A549 (cell line): ENCODE results near the gene ADGRD1. TPM values are rescaled to one million over a fixed set of nuclear protein-coding genes. Genes with fewer than 3 reads are reported as not detected.

ENCODE experiments used
- ATAC-seq, 2 experiments: fragments of 200-7000 bp in 1 of 2; fragments of >200 bp in 1 of 2; cut with Nextera tagmentation in 1 of 2; cut with Tn5 transposase in 1 of 2; 3 replicates each; pipeline versions ENCODE4 v1.8.0 to v1.9.1; 2018 to 2020; ENCODE audit warnings: mild to moderate bottlenecking in 1 of 2, moderate library complexity in 1 of 2
- CTCF ChIA-PET: fragments of 300-600 bp; sonication (Branson Sonifier 250); formaldehyde crosslinking; extraction: SDS; loops from one replicate; lab custom pipeline; 2021; ENCODE audit warnings: antibody characterized with exemption, inconsistent platforms; lab: Yijun Ruan, JAX
- POLR2A ChIA-PET: fragments of 350-600 bp; formaldehyde crosslinking; extraction: SDS; loops from one replicate; lab custom pipeline; 2021; ENCODE audit warnings: antibody characterized with exemption, inconsistent platforms; lab: Yijun Ruan, JAX
- DNase-seq, 2 experiments: peaks; one replicate each; pipeline versions ENCODE4 v3.0.0 to v3.0.0-alpha.2; 2011 to 2016; ENCODE audit warnings: low read depth in 1 of 2, low spot score in 1 of 2
- FAIRE-seq: peaks from 2 replicates; lab custom pipeline; 2011; peaks lifted over from hg19 to GRCh38; lab: Jason Lieb, UNC
- H3K27ac ChIP-seq, 2 experiments: fragments of >200 bp; sonication (Bioruptor Twin); formaldehyde crosslinking; 3 replicates each; pipeline ENCODE4 v1.5.1; 2016 to 2017
- H3K4me1 ChIP-seq: fragments of >200 bp; sonication (Bioruptor Twin); formaldehyde crosslinking; 3 replicates; pipeline ENCODE4 v1.6.1; 2016
- H3K4me2 ChIP-seq: fragments of >200 bp; sonication (Bioruptor Twin); formaldehyde crosslinking; 3 replicates; pipeline ENCODE4 v1.6.1; 2016
- H3K4me3 ChIP-seq: fragments of >200 bp; sonication (Bioruptor Twin); formaldehyde crosslinking; 3 replicates; pipeline ENCODE4 v1.5.1; 2016
- H3K9me3 ChIP-seq: fragments of >200 bp; sonication (Bioruptor Twin); formaldehyde crosslinking; 3 replicates; pipeline ENCODE4 v1.6.1; 2016
- CBX2 ChIP-seq: fragments of 200-600 bp; sonication (generic); IDR thresholded peaks from 2 replicates; pipeline ENCODE4 v1.6.1; 2016; ENCODE audit warnings: low read depth, mild to moderate bottlenecking, borderline replicate concordance
- CHD2 ChIP-seq: fragments of 150-350 bp; IDR thresholded peaks from 2 replicates; pipeline ENCODE4 v1.6.1; 2014; ENCODE audit warnings: low read length; ENCODE audit not compliant: partially characterized antibody
- EHF ChIP-seq: fragments of 250-450 bp; sonication (Bioruptor Pico); IDR thresholded peaks from 2 replicates; pipeline ENCODE4 v1.5.0; 2020; ENCODE audit warnings: mild to moderate bottlenecking
- EHMT2 ChIP-seq: fragments of 200-600 bp; sonication (generic); IDR thresholded peaks from 2 replicates; pipeline ENCODE4 v1.6.1; 2016; ENCODE audit warnings: antibody characterized with exemption, low read depth, mild to moderate bottlenecking, moderate library complexity
- FOSL2 ChIP-seq, 2 experiments: fragments of 450-650 bp in 1 of 2; fragments of >200 bp in 1 of 2; sonication (Bioruptor Twin) in 1 of 2; formaldehyde crosslinking; IDR thresholded peaks; 2 replicates each; pipeline versions ENCODE4 v1.5.0 to v1.6.1; 2016 to 2020; ENCODE audit warnings: mild to moderate bottlenecking in 1 of 2, moderate library complexity in 1 of 2
- FOXS1 ChIP-seq: fragments of 250-450 bp; sonication (Bioruptor Pico); IDR thresholded peaks from 2 replicates; pipeline ENCODE4 v1.5.0; 2020; ENCODE audit warnings: mild to moderate bottlenecking, moderate library complexity
- HDAC2 ChIP-seq: fragments of 200-600 bp; sonication (generic); IDR thresholded peaks from 2 replicates; pipeline ENCODE4 v1.6.1; 2016
- JUNB ChIP-seq: fragments of >200 bp; sonication (Bioruptor Twin); formaldehyde crosslinking; IDR thresholded peaks from 2 replicates; pipeline ENCODE4 v1.6.1; 2016
- KDM1A ChIP-seq: fragments of 200-600 bp; sonication (generic); IDR thresholded peaks from 2 replicates; pipeline ENCODE4 v1.6.1; 2016; ENCODE audit warnings: low read depth, mild to moderate bottlenecking
- KDM5A ChIP-seq: fragments of 200-600 bp; sonication (generic); IDR thresholded peaks from 2 replicates; pipeline ENCODE4 v1.6.1; 2016; ENCODE audit warnings: antibody characterized with exemption, mild to moderate bottlenecking
- MAX ChIP-seq: IDR thresholded peaks from 2 replicates; pipeline ENCODE4 v1.6.1; 2012
- MYC ChIP-seq: IDR thresholded peaks from 2 replicates; pipeline ENCODE4 v1.6.1; 2012; ENCODE audit warnings: mild to moderate bottlenecking, inconsistent platforms, low read length, improper control_type of control experiment, borderline replicate concordance
- NFE2L2 ChIP-seq: fragments of 150-350 bp; conservative IDR thresholded peaks from 2 replicates; pipeline ENCODE4 v1.6.1; 2014; ENCODE audit warnings: low read length
- NPAS2 ChIP-seq: fragments of 250-450 bp; sonication (Bioruptor Pico); IDR thresholded peaks from 2 replicates; pipeline ENCODE4 v1.8.0; 2022; ENCODE audit warnings: mild to moderate bottlenecking, moderate library complexity, borderline replicate concordance
- NR3C1 ChIP-seq: fragments of >200 bp; sonication (Bioruptor Twin); formaldehyde crosslinking; IDR thresholded peaks from 3 replicates; pipeline ENCODE4 v1.6.1; 2017
- PBX3 ChIP-seq: IDR thresholded peaks from 2 replicates; pipeline ENCODE4 v1.6.1; 2012
- RAD21 ChIP-seq, 2 experiments: fragments of >200 bp in 1 of 2; sonication (Bioruptor Twin) in 1 of 2; formaldehyde crosslinking in 1 of 2; IDR thresholded peaks in 1 of 2; conservative IDR thresholded peaks in 1 of 2; 2 replicates in 1 of 2; 3 replicates in 1 of 2; pipeline ENCODE4 v1.6.1; 2012 to 2018; ENCODE audit warnings: inconsistent platforms in 1 of 2
- RFX5 ChIP-seq: fragments of 450-650 bp; IDR thresholded peaks from 2 replicates; pipeline ENCODE4 v1.7.1; 2014; ENCODE audit warnings: antibody characterized with exemption, mild to moderate bottlenecking, moderate library complexity
- TFCP2L1 ChIP-seq: fragments of 250-450 bp; sonication (Bioruptor Pico); IDR thresholded peaks from 2 replicates; pipeline ENCODE4 v1.5.0; 2021; ENCODE audit warnings: mild to moderate bottlenecking
- TP53 ChIP-seq: fragments of 250-450 bp; sonication (Bioruptor Pico); IDR thresholded peaks from 2 replicates; pipeline ENCODE4 v1.5.0; 2021; ENCODE audit warnings: mild to moderate bottlenecking, moderate library complexity
- USF2 ChIP-seq: fragments of 450-650 bp; IDR thresholded peaks from 2 replicates; pipeline ENCODE4 v1.6.1; 2014; ENCODE audit warnings: antibody characterized with exemption
- WGBS: methylation state at CpG from one replicate; pipeline ENCODE4 v1.1.6; 2017; ENCODE audit errors: missing lambda C conversion rate; 5-methylcytosine and 5-hydroxymethylcytosine counted together
- polyA plus RNA-seq, 4 experiments: library from polyadenylated mRNA; depleted of rRNA in 3 of 4; stranded (reverse); fragments of >200 nt; fragmentation: RNase III in 1 of 4; extraction: RNeasy Plus Mini Kit Qiagen cat#74134 plus additional on column Dnase treatment in 1 of 4; gene quantifications; 2 replicates in 3 of 4; 3 replicates in 1 of 4; pipeline ENCODE4 v1.2.3, GENCODE V29; 2011 to 2017
- TF ChIP-seq, protein P1 (sequence below): fragments of 250-450 bp; sonication (Bioruptor Pico); IDR thresholded peaks from 2 replicates; pipeline ENCODE4 v1.5.0; 2021; ENCODE audit warnings: mild to moderate bottlenecking, moderate library complexity, borderline replicate concordance
- TF ChIP-seq, protein P2 (sequence below): fragments of >200 bp; sonication (Bioruptor Twin); formaldehyde crosslinking; IDR thresholded peaks from 2 replicates; pipeline ENCODE4 v1.6.1; 2016
- TF ChIP-seq, protein P3 (sequence below): fragments of 150-350 bp; IDR thresholded peaks from 2 replicates; pipeline ENCODE4 v1.6.1; 2014; ENCODE audit warnings: low read depth, mild to moderate bottlenecking, low read length
- TF ChIP-seq, protein P4 (sequence below): fragments of 250-450 bp; sonication (Bioruptor Pico); IDR thresholded peaks from 2 replicates; pipeline ENCODE4 v1.5.0; 2020; ENCODE audit warnings: low read depth, mild to moderate bottlenecking, moderate library complexity

Gene ADGRD1
- polyA plus RNA-seq, 2 of the 4 experiments (the other 2 are of a cell fraction): 0.36 to 1.5 TPM

- WGBS: 62% methylated on average over 26 of the region's 26 CpGs
- no peaks in the 10 kb centered on the region for H3K4me1 ChIP-seq
- H3K27ac ChIP-seq: no peak overlapping the region
- TF ChIP-seq KDM1A (no peak), PBX3 (no peak), TP53 (CRISPR knock-in tag) (no peak), RAD21 (conservative IDR thresholded peaks at IDR 0.05 in 1 of 2, IDR thresholded peaks at IDR 0.05 in 1 of 2) (no peak), EHF (CRISPR knock-in tag) (no peak), MAX (no peak), CHD2 (no peak), HDAC2 (no peak), NPAS2 (CRISPR knock-in tag) (no peak)
- TF ChIP-seq, protein P1, sequence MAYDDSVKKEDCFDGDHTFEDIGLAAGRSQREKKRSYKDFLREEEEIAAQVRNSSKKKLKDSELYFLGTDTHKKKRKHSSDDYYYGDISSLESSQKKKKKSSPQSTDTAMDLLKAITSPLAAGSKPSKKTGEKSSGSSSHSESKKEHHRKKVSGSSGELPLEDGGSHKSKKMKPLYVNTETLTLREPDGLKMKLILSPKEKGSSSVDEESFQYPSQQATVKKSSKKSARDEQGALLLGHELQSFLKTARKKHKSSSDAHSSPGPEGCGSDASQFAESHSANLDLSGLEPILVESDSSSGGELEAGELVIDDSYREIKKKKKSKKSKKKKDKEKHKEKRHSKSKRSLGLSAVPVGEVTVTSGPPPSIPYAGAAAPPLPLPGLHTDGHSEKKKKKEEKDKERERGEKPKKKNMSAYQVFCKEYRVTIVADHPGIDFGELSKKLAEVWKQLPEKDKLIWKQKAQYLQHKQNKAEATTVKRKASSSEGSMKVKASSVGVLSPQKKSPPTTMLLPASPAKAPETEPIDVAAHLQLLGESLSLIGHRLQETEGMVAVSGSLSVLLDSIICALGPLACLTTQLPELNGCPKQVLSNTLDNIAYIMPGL: no peak
- FAIRE-seq: no peak
- H3K4me2 ChIP-seq: no peak overlapping the region
- CTCF ChIA-PET: interaction anchor here (1.1 to 5.8 kb wide), 5 partner anchors 9 to 50 kb away, joined by 3 to 43 read pairs (median 6); no protein-coding TSS in a partner anchor
- DNase-seq: no peak
- H3K4me3 ChIP-seq: no peak overlapping the region
- POLR2A ChIA-PET: no interaction called here
- ATAC-seq: no peak
- no peaks in the 10 kb centered on the region for H3K9me3 ChIP-seq
Observed at GRCh38 chr12:131095826-131096680, 142.3 kb downstream of the ADGRD1 start.

GRCh38 chr12:131096681-131097181 lies 143.0 kb downstream of the ADGRD1 start:
- POLR2A ChIA-PET: no interaction called here
- TF ChIP-seq TP53 (CRISPR knock-in tag): no peak
- no peak for TF ChIP-seq CBX2
- TF ChIP-seq NFE2L2: no peak
- TF ChIP-seq, protein P2, sequence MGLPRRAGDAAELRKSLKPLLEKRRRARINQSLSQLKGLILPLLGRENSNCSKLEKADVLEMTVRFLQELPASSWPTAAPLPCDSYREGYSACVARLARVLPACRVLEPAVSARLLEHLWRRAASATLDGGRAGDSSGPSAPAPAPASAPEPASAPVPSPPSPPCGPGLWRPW: no peak
- TF ChIP-seq KDM5A: no peak
- TF ChIP-seq MAX: no peak
- TF ChIP-seq FOSL2 (IDR thresholded peaks at IDR 0.05): no peak
- TF ChIP-seq FOSL2 (CRISPR knock-in tag; IDR thresholded peaks at IDR 0.05): no peak
- no peak for TF ChIP-seq NR3C1
- no peak for TF ChIP-seq USF2
- TF ChIP-seq TFCP2L1 (CRISPR knock-in tag): no peak
- no peak for TF ChIP-seq EHMT2
- no peak for TF ChIP-seq JUNB
- TF ChIP-seq, protein P3, sequence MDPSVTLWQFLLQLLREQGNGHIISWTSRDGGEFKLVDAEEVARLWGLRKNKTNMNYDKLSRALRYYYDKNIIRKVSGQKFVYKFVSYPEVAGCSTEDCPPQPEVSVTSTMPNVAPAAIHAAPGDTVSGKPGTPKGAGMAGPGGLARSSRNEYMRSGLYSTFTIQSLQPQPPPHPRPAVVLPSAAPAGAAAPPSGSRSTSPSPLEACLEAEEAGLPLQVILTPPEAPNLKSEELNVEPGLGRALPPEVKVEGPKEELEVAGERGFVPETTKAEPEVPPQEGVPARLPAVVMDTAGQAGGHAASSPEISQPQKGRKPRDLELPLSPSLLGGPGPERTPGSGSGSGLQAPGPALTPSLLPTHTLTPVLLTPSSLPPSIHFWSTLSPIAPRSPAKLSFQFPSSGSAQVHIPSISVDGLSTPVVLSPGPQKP: no peak
- TF ChIP-seq RFX5: no peak
- TF ChIP-seq, protein P4, sequence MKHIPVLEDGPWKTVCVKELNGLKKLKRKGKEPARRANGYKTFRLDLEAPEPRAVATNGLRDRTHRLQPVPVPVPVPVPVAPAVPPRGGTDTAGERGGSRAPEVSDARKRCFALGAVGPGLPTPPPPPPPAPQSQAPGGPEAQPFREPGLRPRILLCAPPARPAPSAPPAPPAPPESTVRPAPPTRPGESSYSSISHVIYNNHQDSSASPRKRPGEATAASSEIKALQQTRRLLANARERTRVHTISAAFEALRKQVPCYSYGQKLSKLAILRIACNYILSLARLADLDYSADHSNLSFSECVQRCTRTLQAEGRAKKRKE: no peak
- no peak for TF ChIP-seq FOXS1 (CRISPR knock-in tag)
- no peak for TF ChIP-seq MYC
- TF ChIP-seq, all 56 proteins: peak for 0
- Histone ChIP-seq H3K27ac (no peak overlapping the region), H3K4me2 (no peak overlapping the region), H3K9me3 (no peaks in the 10 kb centered on the region), H3K4me3 (no peak overlapping the region), H3K4me1 (no peaks in the 10 kb centered on the region)
- no peak for FAIRE-seq
- no peak for DNase-seq
- CTCF ChIA-PET: interaction anchor here (1.0 to 5.8 kb wide), 5 partner anchors 8 to 734 kb away, joined by 3 to 43 read pairs (median 6); no protein-coding TSS in a partner anchor
- WGBS: 48% methylated on average over 13 of the region's 13 CpGs
- no peak for ATAC-seq
